GM11168 (cell line): ENCODE data around the gene CABLES1.
"Not testable (repeated sequence)": the region's sequence is repeated elsewhere in the genome, so short reads cannot be mapped to it uniquely, and the experiment has no call there.

Experiments
- in situ Hi-C: fragments of 300-500 bp; cut with MboI; formaldehyde crosslinking; loops from one replicate; pipeline ENCODE4 v1.12.0; 2022; ENCODE audit warnings: low sequenced_read_pairs; ENCODE audit not compliant: unreplicated experiment

The CABLES1 gene

DNA sequence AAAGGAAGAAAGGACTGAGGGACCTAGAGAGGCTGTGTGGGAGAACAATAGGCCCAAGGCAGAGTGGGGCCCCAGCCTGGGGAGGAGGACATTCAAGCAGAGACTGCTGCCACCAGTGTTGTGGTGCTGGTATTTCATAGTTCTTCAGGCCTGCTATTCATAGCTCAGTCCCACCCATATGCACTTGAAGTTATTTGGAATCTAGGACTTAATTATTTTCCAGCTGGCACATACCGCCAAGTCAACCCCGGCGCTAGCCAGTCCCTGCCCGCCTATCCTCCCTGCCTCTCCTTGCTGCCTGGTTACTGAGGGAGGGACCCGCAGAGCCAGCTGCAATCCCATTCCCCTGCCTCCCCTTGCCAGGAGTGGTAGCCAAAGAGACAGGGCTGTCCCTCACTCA, 141.2 kb downstream of the CABLES1 start:
- in situ Hi-C loops: no loop called here

DNA sequence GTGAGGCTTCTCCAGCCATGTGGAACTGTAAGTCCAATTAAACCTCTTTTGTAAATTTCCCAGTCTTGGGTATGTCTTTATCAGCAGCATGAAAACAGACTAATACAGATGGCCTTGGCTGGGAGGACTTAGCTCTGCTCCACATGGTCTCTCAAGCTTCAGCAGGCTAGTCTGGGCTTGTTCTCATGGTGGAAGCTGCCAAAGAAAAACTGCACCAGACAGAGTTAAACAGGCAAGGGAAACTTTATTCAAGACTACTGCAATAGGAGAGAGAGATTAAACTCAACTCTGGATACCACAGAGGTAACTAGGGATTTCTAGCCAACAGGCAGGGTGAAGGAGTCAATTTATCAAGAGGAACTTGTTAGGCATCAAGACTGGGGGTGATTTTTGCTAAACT, 142.1 kb downstream of the CABLES1 start:
- in situ Hi-C loops: no loop called here

DNA sequence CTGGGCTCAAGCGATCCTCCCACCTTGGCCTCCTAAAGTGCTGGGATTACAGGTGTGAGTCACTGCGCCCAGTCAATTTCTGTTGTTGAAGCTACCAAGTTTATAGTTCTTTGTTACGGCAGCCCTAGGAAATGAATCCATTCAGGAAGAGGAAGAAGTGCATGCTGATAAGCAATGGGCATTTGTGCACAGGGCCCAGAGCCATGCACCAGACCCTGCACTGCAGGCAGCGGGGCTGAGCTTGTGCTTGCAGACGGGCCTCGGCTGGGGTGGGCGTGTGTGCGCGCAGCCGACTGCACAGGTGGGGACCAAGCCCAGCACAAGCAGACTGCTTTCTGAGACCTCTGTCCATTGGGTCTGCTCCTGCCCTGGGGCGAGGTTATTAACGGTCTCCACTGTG, 144.6 kb downstream of the CABLES1 start:
- in situ Hi-C loops: no loop called here

DNA sequence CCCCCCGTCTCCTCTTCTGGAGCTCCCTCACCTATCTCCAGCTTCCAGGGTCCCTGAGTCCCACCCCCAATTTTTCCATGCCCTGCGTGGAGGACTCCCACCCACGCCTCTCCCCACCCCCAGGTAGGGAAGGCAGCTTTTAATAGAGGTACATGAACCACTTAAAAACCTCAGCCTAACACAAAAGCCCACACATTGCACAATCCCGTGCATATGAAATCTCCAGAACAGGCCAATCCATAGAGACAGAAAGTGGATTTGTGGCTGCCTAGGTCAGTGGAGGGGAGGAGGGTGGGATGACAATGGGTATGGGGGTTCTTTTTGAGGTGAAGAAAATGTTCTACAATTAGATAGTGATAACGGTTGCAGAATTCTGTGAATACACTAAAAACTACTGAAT, 145.6 kb downstream of the CABLES1 start:
- in situ Hi-C loops: no loop called here

DNA sequence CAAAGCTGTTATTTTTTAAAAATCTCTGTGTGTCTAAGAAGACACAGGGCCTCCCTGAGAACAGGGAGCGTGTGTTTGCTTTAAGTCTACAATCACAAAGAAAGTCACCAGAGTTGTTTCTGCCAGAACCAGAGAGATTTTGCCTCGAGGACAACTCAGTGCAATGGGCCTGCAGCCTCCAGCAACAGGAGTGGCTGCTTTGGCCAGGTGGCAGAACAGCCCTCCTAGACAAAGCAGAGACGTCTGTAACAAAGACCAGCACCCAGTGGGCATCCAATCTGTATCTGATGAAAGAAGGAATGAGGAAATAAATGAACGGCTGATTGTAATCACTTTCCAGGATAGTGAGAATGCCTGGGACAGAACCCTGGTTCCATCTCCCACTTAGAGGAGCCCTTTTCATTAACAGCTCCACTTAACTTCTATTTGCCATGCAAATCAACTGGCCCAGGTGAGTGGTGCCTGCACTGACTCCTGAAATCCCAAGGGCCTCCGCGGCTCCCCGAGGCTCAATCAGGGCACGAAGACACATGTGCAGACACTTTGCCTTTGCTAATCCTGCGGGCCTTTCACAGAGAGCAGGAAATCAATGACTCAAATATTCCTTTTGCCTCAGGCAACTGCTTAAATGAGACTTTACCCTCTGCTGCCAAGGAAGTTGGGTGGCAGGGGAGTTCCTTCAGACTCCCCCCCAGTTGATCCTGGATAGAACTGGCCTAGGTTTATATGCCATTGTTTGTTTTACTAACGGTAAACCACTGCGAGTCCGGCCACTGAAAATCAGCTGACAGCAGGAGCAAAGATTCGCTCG, 146.5 kb downstream of the CABLES1 start:
- in situ Hi-C loops: no loop called here

DNA sequence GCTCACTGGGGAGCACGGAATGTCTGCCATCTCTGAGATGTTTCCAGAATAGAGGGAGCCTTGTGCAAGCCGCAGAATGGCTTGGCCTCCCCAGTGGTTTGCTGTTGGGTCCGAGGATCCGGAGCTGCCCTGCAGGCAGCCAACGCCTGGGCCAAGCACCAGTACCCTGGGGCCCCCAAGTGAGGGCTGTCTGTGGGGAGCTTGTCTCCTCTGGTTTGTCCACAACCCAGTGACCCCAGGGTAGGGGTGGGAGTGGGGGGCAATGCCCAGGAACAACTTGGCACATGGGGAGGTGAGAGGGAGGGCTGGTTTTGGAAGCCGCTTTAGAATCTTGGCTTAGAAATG, 147.1 kb downstream of the CABLES1 start:
- in situ Hi-C loops: no loop called here

DNA sequence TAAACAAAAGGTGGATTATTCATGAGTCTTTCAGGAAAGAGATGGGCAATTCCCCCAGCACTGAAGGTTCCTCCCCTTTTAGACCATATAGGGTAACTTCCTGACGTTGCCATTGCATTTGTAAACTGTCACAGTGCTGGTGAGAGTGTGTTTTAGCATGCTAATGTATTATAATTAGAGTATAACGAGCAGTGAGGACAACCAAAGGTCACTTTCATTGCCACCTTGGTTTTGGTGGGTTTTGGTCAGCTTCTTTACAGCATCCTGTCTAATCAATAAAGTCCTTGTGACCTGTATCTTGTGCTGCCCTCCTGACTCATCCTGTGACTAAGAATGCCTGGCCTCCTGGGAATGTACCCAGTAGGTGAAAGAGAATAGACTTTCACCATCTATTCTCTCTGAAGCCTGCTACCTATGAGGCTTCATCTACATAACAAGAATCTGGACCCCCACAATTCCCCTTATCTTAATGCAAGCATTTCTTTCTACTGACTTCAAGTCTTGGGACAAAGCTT, 148.7 kb downstream of the CABLES1 start:
- in situ Hi-C loops: no loop called here

DNA sequence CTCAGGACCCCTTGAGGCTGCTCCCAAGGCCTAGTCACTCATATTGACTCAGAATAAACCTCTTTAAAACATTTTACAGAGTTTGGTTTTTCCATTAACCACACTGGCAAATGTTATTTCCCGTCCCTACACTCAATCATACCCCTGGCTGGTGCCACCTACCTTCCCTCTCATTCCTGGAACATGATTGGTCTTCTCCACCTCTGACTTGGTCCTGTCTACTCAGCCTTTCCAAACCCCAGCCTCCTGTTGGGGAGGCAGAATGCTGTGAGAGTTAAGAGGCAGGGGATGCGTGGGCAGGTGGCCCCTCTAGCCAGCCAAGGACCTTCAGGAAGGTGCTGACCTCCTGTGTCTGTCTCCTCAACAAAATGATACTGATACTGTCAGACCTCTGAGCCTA, 149.3 kb downstream of the CABLES1 start:
- in situ Hi-C loops: no loop called here

DNA sequence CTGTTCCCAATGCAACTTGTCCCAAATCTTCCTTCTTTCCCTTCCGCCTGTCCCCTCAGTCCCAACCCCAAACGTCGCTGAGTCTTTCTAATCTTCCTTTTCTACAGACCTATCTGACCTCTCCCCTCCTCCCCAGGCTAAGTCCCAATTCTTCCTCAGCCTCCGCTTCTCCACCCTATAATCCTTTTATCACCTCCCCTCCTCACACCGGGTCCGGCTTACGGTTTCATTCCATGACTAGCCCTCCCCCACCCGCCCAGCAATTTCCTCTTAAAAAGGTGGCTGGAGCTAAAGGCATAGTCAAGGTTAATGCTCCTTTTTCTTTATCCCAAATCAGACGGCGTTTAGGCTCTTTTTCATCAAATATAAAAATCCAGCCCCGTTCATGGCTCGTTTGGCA, 150.3 kb downstream of the CABLES1 start:
- in situ Hi-C loops: not testable (repeated sequence)

DNA sequence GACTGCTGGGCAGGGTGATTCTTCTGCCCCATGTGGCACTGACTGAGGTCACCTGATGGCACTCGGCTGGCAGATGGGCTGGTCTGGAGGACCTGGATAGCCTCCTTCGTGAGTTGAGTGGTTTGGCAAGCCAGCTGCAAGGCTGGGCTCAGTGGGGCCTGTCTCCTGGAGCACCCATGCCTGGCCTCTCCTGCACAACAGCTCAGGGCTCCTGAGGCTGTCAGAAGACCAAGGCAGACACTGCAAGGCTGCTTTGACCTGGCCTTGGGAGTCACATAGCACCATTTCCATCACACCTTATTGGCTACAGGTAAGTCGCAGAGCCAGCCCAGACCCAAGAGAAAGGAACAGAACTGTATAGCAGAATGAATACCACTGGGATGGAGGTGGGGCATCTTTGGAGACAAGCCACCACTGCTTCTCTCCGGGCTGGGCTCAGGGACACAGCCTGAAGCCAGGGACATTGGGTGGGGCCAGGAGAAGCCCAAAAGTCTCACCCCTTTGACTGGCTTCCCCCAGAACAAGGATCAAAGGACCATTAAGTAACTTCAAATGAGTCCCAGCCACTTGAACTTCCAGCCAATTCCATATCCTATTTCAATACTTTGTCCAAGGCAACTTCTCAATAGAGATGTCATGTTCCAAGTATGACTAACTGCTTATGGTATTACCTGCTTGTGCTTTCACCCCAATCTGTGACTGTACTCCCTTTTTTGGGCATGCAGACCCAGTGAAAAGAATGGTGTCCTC, 156.3 kb downstream of the CABLES1 start:
- in situ Hi-C loops: no loop called here

DNA sequence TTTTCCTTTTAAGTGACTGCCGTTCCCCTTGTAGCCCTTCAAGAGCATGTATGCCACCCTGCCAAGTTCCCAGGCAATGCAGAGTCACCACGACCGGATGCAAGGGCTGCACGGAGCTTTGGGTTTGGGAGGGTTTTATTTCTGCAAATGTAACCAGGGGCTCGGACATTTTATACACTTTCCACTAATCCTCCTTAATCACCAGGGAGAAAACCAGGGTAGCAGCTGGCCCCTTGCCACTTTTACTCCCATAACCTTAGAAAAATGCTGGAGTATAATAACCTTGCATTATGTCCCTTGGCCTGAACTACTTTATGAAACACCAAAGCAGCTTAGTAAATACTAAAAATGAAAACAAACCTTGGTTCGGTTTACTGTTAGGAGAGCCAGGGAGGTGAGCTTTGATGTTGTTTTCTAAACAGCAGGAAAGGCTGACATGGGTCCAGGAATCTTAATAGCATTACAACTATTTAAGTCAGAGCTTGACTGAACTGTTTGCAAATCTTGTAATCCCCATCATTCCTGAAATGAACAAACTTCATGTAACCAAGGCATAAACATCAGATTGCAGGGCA, 165.0 kb downstream of the CABLES1 start:
- in situ Hi-C loops: no loop called here

DNA sequence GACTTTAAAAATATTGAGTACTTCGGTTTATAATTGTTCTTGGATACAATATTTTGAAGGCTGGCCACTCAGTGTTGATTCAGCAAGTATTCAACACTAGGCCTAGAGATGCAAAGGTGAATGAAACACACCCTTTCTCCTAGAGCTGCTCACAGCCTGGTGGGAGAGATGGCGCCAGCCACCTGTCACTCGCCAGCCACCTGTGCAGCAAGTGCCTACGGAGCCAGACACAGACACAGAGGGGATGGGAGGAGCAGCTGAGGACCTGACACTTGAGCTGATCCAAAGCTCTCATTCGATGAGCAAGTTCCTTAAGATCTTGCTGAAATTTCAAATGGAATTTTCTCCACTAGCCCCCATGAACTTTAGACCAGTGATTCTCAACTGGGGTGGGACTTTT, 166.7 kb downstream of the CABLES1 start:
- in situ Hi-C loops: no loop called here

DNA sequence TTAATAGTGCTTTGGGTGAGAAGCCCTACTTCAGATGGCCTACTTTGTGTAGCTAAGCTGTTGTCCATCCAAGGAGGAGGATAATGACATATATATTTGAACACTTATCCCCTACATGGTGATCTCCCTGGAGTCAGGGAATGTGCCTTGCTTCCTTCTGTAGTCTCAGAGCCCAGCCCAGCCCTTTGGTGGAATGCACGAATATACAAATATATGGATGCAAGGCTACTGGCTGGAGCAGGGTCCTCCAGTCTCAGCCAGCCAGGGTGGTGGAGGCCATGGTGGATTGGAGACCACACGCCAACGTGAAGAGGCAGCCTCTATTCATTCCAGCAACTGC, 167.2 kb downstream of the CABLES1 start:
- in situ Hi-C loops: no loop called here

DNA sequence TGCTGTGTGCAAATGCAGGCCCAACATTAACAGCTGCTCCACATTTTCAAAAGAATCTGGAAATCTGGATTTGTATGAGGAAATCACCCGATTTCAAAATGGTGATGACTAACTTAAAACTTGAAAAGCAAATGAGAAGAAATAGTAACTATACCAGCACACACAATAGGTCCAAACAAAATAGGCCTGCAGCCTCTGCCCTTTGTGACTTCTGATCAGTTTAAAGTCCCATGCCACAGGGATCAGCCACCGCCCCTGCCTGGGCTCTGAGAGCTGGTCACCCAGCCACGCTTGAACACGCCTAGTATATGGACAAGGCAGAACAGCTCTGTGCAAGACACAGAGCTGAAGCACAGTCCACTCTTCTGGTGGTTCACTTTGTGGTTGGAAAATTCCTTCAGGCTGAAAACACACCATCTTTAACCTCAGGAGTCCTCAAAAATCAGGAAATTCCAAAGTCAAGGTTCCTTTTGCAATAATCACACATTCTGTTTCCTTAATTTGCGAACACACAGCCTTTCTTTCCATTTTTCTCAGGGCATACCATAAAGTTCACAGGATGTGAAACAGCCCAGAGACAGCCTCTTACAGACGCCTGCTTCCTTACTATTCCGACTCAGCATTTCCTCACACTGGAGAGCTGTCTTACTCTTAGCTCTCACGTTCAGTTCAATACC, 167.7 kb downstream of the CABLES1 start:
- in situ Hi-C loops: no loop called here

DNA sequence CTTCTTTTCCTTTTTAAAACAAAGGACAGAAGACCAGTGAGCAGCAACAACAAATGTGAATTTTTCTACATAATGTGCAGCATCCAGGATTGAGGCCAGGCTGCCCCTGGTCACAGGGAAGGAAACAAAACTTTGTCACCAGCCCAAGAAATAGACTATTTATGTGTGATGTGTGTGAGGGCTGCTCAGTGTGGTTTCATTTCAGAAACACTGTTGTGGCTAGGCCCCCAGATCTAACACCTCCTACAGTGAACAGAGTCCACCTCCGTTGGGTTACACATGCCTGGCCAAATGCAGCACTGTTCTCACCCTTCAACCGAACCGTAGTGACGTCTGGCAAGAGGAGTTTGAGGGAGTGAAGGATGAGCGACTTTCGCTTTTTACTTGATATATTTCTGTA, 171.5 kb downstream of the CABLES1 start:
- in situ Hi-C loops: no loop called here

DNA sequence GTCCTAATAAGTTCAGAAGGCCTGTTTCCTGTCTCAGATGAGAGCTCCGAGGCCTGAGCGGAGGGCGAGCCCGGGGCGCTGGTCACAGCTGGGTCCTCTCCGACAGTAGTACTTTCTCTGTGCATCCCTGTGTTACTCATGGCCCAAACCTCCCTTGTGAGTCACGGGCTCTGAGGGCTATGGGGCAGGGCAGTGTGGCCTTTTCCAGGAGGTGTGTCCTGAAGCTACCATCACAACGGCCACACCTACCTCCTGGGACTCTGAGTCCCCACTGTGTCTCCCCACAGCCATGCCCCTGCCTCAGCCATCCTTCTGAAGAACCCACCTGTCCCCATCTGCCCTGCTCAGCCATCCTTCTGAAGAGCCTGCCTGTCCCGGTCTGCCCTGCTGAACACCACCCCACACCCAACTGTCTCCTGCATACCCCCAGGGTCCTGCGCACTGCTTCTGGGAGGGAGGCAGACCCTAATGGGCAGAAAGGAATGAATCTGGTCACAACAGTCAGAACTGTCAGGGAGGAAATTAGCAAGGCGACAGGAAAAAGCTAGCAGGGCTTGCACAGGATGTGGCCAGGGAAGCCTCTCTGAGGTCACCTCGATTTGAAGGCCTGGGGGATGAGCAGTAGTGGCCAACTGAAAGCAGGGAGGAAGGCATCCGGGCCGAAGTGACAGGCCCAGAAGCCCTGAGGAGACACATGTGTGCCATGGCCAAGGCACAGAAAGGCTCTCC, 172.4 kb downstream of the CABLES1 start:
- in situ Hi-C loops: no loop called here
